Astrocyte (in vitro differentiated cells and primary cell): ENCODE results near the gene NT5DC3.

Experiments used
- EZH2 ChIP-seq: IDR thresholded peaks from 2 replicates; pipeline ENCODE4 v1.6.1; 2012; ENCODE audit warnings: mild to moderate bottlenecking, low read length, inconsistent platforms; ENCODE audit not compliant: insufficient read depth
- TF ChIP-seq, protein P1 (sequence below): IDR thresholded peaks from 2 replicates; pipeline ENCODE4 v1.5.1; 2011; ENCODE audit warnings: low read depth, mild to moderate bottlenecking, inconsistent platforms, low read length, moderate library complexity; ENCODE audit not compliant: insufficient read depth

DNA sequence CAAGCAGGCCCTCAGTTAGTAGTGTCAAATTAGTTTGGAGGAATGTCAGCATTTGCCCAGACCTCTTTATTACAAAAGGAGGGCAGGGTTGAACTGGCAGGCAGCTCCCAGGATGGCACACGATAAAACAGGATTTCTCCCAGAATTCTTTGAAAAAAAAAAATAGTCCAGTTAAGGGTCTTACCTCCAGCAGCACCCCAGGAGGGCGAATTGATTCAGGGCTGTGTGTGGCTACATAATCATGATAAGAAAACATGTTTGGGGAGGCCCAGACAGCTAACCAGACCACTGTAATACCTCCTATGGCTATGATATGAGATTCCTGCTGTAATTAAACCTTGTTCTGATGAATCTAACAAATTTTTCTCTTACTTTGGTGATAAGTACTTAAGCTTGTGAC is 38.8 kb upstream of the NT5DC3 start:
- TF ChIP-seq, protein P1, sequence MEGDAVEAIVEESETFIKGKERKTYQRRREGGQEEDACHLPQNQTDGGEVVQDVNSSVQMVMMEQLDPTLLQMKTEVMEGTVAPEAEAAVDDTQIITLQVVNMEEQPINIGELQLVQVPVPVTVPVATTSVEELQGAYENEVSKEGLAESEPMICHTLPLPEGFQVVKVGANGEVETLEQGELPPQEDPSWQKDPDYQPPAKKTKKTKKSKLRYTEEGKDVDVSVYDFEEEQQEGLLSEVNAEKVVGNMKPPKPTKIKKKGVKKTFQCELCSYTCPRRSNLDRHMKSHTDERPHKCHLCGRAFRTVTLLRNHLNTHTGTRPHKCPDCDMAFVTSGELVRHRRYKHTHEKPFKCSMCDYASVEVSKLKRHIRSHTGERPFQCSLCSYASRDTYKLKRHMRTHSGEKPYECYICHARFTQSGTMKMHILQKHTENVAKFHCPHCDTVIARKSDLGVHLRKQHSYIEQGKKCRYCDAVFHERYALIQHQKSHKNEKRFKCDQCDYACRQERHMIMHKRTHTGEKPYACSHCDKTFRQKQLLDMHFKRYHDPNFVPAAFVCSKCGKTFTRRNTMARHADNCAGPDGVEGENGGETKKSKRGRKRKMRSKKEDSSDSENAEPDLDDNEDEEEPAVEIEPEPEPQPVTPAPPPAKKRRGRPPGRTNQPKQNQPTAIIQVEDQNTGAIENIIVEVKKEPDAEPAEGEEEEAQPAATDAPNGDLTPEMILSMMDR: no peak
- no peak for TF ChIP-seq EZH2
